Bronchial epithelial cell (primary cell): Measurements from ENCODE around the gene MFAP2. TPM values are rescaled to one million over a fixed set of nuclear protein-coding genes. Genes with fewer than 3 reads are reported as not detected.
"Not testable (repeated sequence)": the region's sequence is repeated elsewhere in the genome, so short reads cannot be mapped to it uniquely, and the experiment has no call there.

Experiments used
- DNase-seq: peaks from one replicate; pipeline ENCODE4 v3.0.0-alpha.2; 2010; ENCODE audit warnings: low read depth
- FAIRE-seq: peaks from 2 replicates; lab custom pipeline; 2011; peaks lifted over from hg19 to GRCh38; lab: Jason Lieb, UNC
- H3K27me3 ChIP-seq: 2 replicates; pipeline ENCODE4 v1.5.1; 2011; ENCODE audit warnings: low read length; ENCODE audit not compliant: control insufficient read depth, insufficient read depth
- H3K36me3 ChIP-seq: 2 replicates; pipeline ENCODE4 v1.5.1; 2011; ENCODE audit warnings: low read length; ENCODE audit not compliant: control insufficient read depth, insufficient read depth
- H3K4me3 ChIP-seq: 2 replicates; pipeline ENCODE4 v1.5.1; 2011; ENCODE audit warnings: mild to moderate bottlenecking, low read depth, low read length, control low read depth
- total RNA-seq: library from RNA; depleted of rRNA; stranded (reverse); fragments of >200 nt; gene quantifications from 2 replicates; pipeline ENCODE4 v1.2.1, GENCODE V29; 2014
- TF ChIP-seq, protein P1 (sequence below): IDR thresholded peaks from 2 replicates; pipeline ENCODE4 v1.5.1; 2011; ENCODE audit warnings: mild to moderate bottlenecking, moderate library complexity, low read length, control low read depth, inconsistent platforms; ENCODE audit not compliant: insufficient read depth, severe bottlenecking

MFAP2 gene
- total RNA-seq, 1 donor from 2014 or later = 7.9 TPM

DNA sequence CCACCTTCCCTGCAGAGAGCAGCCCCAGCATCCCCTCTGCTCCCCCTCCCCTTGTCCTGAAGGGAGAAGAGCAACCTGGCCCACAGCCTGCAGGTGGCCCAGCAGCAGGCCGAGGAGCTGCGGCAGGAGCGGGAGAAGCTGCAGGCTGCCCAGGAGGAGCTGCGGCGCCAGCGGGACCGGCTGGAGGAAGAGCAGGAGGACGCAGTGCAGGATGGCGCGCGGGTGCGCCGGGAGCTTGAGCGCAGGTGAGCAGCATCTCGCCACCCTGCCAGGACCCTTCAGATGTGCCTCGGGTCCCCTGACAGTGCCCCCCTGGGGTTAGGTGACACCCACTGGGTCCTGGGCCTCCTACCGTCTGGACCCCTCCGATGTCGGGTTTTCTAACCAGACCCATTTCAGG is 36.4 kb downstream of the MFAP2 start:
- no peak for DNase-seq
- TF ChIP-seq, protein P1, sequence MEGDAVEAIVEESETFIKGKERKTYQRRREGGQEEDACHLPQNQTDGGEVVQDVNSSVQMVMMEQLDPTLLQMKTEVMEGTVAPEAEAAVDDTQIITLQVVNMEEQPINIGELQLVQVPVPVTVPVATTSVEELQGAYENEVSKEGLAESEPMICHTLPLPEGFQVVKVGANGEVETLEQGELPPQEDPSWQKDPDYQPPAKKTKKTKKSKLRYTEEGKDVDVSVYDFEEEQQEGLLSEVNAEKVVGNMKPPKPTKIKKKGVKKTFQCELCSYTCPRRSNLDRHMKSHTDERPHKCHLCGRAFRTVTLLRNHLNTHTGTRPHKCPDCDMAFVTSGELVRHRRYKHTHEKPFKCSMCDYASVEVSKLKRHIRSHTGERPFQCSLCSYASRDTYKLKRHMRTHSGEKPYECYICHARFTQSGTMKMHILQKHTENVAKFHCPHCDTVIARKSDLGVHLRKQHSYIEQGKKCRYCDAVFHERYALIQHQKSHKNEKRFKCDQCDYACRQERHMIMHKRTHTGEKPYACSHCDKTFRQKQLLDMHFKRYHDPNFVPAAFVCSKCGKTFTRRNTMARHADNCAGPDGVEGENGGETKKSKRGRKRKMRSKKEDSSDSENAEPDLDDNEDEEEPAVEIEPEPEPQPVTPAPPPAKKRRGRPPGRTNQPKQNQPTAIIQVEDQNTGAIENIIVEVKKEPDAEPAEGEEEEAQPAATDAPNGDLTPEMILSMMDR = no peak
- no peak for FAIRE-seq

DNA sequence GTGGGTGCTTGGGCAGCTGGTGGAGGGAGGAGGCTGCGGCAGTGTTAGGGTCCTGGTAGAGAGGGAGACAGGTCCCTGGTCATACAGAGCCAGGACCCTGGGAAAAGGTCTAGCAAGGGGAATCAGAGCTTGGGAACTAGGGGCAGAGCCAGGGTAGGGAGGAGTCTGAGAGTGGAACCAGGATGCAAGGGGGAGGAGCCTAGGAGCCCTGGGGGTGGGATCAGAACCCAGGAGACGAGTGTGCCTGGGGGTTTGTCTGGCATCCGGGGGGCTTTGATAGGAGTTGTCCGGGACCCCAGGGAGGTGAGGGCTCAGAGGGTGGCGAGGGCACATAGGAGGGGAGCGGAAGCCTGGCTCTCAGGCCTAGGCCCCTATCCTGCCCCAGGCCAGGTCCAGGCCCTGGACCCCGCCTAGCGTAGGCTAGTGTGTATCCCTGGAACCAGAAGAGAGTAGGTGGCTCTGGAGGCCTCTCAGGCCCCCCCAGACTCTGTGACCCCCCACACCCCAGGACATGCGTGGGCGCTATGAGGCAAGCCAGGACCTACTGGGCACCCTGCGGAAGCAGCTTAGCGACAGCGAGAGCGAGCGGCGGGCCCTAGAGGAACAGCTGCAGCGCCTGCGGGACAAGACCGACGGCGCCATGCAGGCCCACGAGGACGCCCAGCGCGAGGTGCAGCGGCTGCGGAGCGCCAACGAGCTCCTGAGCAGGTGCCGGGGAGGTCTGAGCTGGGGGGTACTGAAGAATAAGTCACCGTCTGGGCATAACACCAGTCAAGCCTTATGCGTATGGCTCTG is 40.8 kb downstream of the MFAP2 start:
- not testable (repeated sequence) for H3K4me3 ChIP-seq, DNase-seq, H3K27me3 ChIP-seq
- FAIRE-seq = peak; percentile 95
- H3K36me3 ChIP-seq = peaks cover 12% of the 10 kb centered on the region

More for the DNA sequence above, 36.4 kb downstream of the MFAP2 start:
- Histone ChIP-seq H3K4me3 (no peak overlapping the region), H3K27me3 (no peaks in the 10 kb centered on the region), H3K36me3 (peaks cover 11% of the 10 kb centered on the region)

DNA sequence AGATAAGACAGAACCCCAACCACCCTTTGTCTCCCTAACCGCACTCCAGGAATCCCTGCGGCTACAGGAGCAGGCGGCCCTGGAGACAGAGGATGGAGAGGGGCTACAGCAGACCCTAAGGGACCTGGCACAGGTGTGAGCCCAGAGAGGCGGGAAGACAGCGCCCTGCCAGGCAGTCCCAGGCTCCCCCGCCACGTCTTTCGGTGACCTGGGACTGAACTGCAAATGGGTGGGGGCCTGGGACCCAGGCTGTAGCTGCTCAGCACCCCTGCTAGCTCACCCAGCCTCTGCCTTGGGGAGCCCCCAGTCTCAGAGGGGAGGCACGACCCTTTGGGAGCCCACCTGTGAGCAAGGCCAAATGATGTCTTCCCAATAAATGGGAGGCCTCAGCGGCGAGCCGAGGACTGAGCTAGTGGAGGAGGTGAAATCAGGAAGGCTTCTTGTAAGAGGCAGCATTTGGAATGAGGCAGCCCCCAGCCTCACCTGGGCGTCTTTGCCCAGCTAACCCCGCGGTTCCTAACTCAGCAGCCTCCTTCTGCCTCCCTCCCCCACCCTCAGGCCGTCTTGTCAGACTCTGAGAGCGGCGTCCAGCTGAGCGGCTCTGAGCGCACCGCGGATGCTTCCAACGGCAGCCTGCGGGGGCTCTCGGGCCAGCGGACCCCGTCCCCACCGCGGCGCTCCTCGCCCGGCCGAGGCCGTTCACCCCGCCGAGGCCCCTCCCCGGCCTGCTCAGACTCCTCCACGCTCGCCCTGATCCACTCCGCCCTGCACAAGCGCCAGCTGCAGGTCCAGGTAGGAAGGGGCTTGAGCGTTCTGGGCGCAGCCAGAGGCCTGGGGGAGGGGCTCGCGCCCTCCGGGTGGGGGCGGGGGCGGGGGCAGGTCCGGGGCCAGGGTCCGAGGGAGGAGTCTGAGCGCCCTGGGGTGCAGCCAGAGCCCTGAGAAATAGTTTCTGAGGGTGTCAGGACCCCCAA is 41.8 kb downstream of the MFAP2 start:
- Histone ChIP-seq H3K27me3 (no peaks in the 10 kb centered on the region), H3K36me3 (peaks cover 11% of the 10 kb centered on the region), H3K4me3 (no peak overlapping the region)
- DNase-seq = no peak
- FAIRE-seq = no peak
- TF ChIP-seq, protein P1 = no peak

DNA sequence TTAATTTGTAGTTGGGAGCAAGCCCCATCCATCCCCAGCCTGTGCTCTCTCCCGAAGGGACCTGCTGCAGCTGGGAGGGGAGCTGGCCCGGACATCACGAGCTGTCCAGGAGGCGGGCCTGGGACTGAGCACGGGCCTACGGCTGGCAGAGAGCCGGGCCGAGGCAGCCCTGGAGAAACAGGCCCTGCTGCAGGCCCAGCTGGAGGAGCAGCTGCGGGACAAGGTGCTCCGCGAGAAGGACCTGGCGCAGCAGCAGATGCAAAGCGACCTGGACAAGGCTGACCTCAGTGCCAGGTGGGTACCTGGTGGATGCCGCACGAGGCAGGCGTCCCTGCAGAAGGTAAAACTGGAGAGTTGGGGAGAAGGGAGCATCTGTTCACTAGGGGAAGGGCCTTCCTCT is 43.8 kb downstream of the MFAP2 start:
- FAIRE-seq, H3K4me3 ChIP-seq, DNase-seq, H3K27me3 ChIP-seq: not testable (repeated sequence)
- peaks cover 12% of the 10 kb centered on the region for H3K36me3 ChIP-seq

DNA sequence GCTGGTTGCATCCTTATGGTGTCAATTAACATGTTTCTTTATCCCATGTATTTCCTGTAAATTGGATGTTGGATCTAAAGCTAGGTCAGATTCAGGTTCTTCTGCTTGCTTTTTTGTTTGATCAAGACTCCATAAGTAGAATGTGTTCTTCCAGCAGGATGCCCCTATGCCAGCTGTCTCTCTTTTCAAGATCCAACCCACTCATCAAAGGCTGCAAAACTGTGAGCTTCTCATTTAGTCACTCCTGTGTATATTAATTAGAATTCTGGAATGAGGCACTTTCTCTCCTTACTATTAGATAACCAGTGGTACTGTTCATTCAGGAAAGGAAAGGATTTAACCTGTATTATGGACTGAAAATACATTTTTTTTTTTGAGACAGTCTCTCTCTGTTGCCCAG is 46.5 kb downstream of the MFAP2 start:
- DNase-seq, FAIRE-seq, H3K27me3 ChIP-seq, H3K4me3 ChIP-seq: not testable (repeated sequence)
- peaks cover 12% of the 10 kb centered on the region for H3K36me3 ChIP-seq

DNA sequence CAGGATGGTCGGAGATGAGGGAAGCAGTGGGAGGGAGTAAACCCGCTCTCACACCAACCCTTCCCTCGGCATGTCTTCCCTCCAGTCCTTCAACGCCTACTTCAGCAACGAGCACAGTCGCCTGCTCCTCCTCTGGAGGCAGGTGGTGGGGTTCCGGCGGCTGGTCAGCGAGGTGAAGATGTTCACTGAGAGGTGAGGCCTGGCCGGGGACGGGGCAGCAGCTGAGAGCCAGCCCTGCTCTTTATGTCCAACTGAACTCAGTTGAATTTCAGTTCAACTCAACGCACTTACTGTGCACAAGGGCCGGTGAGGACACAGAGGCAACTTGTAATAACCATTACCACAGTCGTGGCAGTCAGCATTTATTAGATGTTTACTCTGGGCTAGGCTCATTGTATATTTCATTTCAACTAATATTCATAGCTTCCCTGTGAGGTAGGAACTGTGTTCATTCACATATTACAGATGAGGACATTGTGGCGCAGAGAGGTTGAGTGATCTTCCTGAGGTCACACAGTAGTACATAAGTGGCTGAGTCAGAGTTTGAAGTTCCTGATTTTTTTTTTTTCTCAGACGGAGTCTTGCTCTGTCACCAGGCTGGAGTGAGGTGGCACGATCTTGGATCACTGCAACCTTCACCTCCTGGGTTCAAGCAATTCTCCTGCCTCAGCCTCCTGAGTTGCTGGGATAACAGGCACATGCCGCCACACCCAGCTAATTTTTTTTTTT is 49.0 kb downstream of the MFAP2 start:
- not testable (repeated sequence) for FAIRE-seq, H3K4me3 ChIP-seq, H3K27me3 ChIP-seq, H3K36me3 ChIP-seq
- peak; percentile 32 for DNase-seq

DNA sequence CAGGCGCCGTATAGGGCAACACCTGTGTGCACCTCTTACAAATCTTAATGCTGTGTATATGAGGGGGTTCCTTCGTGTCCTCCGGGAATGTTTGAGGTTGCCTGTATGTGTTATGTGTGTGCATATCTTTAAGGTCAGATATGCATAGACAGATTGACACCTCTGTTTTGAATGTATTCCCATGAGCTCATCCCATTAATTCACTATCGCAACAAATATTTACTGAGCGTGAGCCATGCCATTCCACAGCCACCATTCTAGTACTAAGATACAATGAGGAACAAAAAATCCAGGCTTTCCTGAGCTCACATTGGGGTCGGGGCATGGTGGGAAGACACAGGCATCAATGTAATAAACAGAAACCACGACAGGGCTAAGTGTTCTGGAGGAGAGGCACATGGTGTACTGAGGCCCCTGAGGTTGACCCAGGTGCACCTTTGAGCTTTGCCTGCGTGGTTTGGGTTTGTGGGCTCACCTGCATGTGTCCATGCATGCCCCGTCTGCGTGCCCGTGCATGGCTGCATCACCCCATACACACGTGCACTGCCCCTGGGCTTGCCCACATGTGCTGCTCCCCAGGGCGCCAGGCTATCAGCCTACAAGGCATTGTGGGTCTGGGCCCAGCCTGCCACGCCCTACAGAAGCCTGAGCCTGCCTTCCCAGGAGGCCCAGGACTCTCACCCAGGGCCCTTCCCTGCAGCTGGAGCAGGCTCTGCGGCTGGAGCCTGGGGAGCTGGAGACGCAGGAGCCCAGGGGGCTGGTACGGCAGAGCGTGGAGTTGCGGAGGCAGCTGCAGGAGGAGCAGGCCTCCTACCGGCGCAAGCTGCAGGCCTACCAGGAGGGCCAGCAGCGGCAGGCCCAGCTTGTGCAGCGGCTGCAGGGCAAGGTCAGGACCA is 51.0 kb downstream of the MFAP2 start:
- DNase-seq = peak; percentile 70
- not testable (repeated sequence) for H3K36me3 ChIP-seq, FAIRE-seq, H3K27me3 ChIP-seq, H3K4me3 ChIP-seq
- TF ChIP-seq, protein P1 = peak; percentile 5
